Transverse colon (tissue), 4 donors: Measurements from ENCODE around the gene TULP3. TPM values are rescaled to one million over a fixed set of nuclear protein-coding genes. Genes with fewer than 3 reads are reported as not detected.

Experiments used
- DNase-seq: peaks from one replicate; pipeline ENCODE4 v3.0.0-alpha.2; 2019
- H3K27ac ChIP-seq, 4 donors: fragments of 200-600 bp; sonication (generic); 2 replicates each; pipeline ENCODE4 v1.5.1; 2016 to 2018; ENCODE audit warnings: inconsistent platforms in 4 of 4
- H3K27me3 ChIP-seq: fragments of 200-600 bp; sonication (generic); 2 replicates; pipeline ENCODE4 v1.5.1; 2017; ENCODE audit warnings: inconsistent platforms
- H3K36me3 ChIP-seq, 4 donors: fragments of 200-600 bp; sonication (generic); 2 replicates each; pipeline ENCODE4 v1.5.1; 2017 to 2019; ENCODE audit warnings: inconsistent platforms in 4 of 4
- H3K4me1 ChIP-seq, 4 donors: fragments of 200-600 bp; sonication (generic); 2 replicates each; pipeline ENCODE4 v1.5.1; 2017 to 2020; ENCODE audit warnings: inconsistent platforms in 4 of 4
- H3K4me3 ChIP-seq, 4 donors: fragments of 200-600 bp; sonication (generic); 1 replicate in 1 of 4; 2 replicates in 3 of 4; pipeline versions ENCODE4 v1.5.1 to v1.6.1; 2017 to 2019; ENCODE audit warnings: inconsistent platforms in 4 of 4
- H3K9me3 ChIP-seq, 2 donors: fragments of 200-600 bp; sonication (generic); 2 replicates each; pipeline ENCODE4 v1.5.1; 2017 to 2019; ENCODE audit warnings: inconsistent platforms in 2 of 2
- EP300 ChIP-seq: sonication (generic); formaldehyde crosslinking; IDR thresholded peaks from one replicate; pipeline ENCODE4 v1.6.1; 2017; ENCODE audit warnings: antibody characterized with exemption, low read depth
- POLR2A ChIP-seq: fragments of 450-650 bp; IDR thresholded peaks from one replicate; pipeline ENCODE4 v1.6.1; 2016; ENCODE audit warnings: antibody characterized with exemption, mild to moderate bottlenecking, moderate library complexity
- POLR2AphosphoS5 ChIP-seq, 3 donors: sonication (generic); formaldehyde crosslinking; IDR thresholded peaks; one replicate each; pipeline ENCODE4 v1.6.1; 2016; ENCODE audit warnings: antibody characterized with exemption in 3 of 3
- WGBS, 2 donors: methylation state at CpG; one replicate each; pipeline ENCODE4 v1.1.5; 2018; ENCODE audit warnings: low coverage in 1 of 2; 5-methylcytosine and 5-hydroxymethylcytosine counted together
- in situ Hi-C, 4 donors: fragments of 200-750 bp; cut with MboI; loops; one replicate each; pipeline versions ENCODE4 v1.15.0 to v1.15.1; 2017; ENCODE audit warnings: low sequenced_read_pairs in 3 of 4, low pct_ligation_motif_present in 1 of 4, low pct_unique_long_range_greater_than_20kb in 1 of 4
- intact Hi-C: fragments of 100-400 bp; cut with DNase I; formaldehyde crosslinking; loops from one replicate; pipeline ENCODE4 v1.15.1; 2023; ENCODE audit warnings: low total_unique reads
- total RNA-seq, 4 donors: library from RNA; depleted of rRNA; stranded (reverse); fragments of >200 nt; gene quantifications; one replicate each; pipeline ENCODE4 v1.1.0, GENCODE V29; 2016
- TF ChIP-seq, protein P1 (sequence below), 5 experiments: fragments of 200-600 bp in 3 of 5; fragments of 450-650 bp in 2 of 5; sonication (generic) in 3 of 5; IDR thresholded peaks; 1 replicate in 2 of 5; 2 replicates in 3 of 5; pipeline ENCODE4 v1.5.1; 2016 to 2017; ENCODE audit warnings: antibody characterized with exemption in 5 of 5, inconsistent platforms in 3 of 5, mild to moderate bottlenecking in 2 of 5, moderate library complexity in 1 of 5

The TULP3 gene
- total RNA-seq, 4 donors from 2014 or later: 7.4 to 21.3 (median 16.9) TPM

DNA sequence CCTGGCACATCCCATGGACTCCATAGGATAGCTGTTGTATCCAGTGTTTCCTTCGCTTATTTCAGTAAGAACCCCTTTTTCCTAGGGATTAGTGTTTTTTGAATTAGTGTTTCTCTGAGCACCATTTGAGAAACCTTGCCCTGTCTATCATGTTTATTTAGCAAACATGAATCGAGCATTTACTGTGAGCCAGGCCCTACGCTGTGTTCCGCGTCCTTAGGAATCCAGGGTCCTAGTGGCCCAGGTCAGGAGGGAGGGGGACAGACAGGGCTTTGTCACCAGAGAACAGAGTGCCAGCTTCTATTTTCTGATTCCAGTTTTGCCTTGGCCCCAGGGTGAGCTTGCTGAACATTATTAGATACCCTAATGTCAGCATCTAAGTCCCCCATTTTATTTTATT is 71.0 kb downstream of the TULP3 start:
- 87 to 100% methylated on average over 1 to 5 of the region's 5 CpGs for WGBS, 2 donors
- H3K4me3 ChIP-seq: no peak overlapping the region

DNA sequence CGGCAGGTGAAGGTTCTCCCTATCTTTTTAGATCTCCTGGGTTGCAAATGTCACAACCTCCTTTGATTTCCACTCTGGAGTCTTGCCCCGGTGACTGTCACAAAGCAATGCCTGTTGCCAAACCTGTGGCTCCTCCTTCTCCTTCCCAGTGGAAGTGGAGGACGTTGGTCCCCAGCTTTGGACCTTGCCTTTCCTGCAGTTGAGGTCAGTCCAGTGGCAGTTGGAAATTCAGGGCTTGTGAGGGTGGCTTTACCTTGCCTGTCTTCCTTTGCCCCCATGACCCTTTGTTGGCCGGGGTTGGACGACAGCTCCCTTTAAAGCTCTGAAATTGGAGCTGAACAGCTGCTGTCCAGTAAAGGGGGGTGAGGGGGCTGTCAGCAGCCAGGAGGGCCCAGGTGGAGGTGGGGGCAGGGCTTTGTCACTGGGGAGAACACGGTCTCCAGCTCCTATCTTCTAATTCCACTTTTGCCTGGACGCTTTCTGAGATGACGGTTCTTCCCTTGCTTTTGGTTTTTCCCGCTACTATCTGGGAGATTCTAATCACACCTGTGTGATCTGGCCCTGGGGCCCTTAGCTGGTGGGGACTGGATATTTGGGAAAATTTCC is 72.6 kb downstream of the TULP3 start:
- Histone ChIP-seq H3K4me1 (peaks cover 0 to 26% (median 10%) of the 10 kb centered on the region in 4 donors), H3K27me3 (no peaks in the 10 kb centered on the region), H3K27ac (peak overlapping the region in 2 of 4 donors; percentile 6 to 30), H3K36me3 (no peaks in the 10 kb centered on the region), H3K4me3 (no peak overlapping the region), H3K9me3 (no peaks in the 10 kb centered on the region)
- no peak for DNase-seq
- 70% methylated on average over 9 of the region's 9 CpGs; no CpG with 5 or more reads in 1 of the 2 donors for WGBS, 2 donors
- no peak for TF ChIP-seq EP300
- no peak for TF ChIP-seq POLR2AphosphoS5 (IDR thresholded peaks at IDR 0.05)
- TF ChIP-seq POLR2A: no peak
- TF ChIP-seq, protein P1, sequence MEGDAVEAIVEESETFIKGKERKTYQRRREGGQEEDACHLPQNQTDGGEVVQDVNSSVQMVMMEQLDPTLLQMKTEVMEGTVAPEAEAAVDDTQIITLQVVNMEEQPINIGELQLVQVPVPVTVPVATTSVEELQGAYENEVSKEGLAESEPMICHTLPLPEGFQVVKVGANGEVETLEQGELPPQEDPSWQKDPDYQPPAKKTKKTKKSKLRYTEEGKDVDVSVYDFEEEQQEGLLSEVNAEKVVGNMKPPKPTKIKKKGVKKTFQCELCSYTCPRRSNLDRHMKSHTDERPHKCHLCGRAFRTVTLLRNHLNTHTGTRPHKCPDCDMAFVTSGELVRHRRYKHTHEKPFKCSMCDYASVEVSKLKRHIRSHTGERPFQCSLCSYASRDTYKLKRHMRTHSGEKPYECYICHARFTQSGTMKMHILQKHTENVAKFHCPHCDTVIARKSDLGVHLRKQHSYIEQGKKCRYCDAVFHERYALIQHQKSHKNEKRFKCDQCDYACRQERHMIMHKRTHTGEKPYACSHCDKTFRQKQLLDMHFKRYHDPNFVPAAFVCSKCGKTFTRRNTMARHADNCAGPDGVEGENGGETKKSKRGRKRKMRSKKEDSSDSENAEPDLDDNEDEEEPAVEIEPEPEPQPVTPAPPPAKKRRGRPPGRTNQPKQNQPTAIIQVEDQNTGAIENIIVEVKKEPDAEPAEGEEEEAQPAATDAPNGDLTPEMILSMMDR (IDR thresholded peaks at IDR 0.05): no peak
- in situ Hi-C loops: no loop called here
- intact Hi-C loops: no loop called here

More for the DNA sequence above, 71.0 kb downstream of the TULP3 start:
- H3K27me3 ChIP-seq: no peaks in the 10 kb centered on the region
- no peak overlapping the region for H3K27ac ChIP-seq
- intact Hi-C loops (no loop called here), in situ Hi-C loops (no loop called here)
- H3K4me1 ChIP-seq: peaks cover 0 to 36% (median 12%) of the 10 kb centered on the region in 4 donors
- TF ChIP-seq EP300 (no peak), POLR2AphosphoS5 (IDR thresholded peaks at IDR 0.05) (no peak), POLR2A (no peak)
- TF ChIP-seq, protein P1 (IDR thresholded peaks at IDR 0.05): no peak
- H3K36me3 ChIP-seq: no peaks in the 10 kb centered on the region
- H3K9me3 ChIP-seq: no peaks in the 10 kb centered on the region
- no peak for DNase-seq

DNA sequence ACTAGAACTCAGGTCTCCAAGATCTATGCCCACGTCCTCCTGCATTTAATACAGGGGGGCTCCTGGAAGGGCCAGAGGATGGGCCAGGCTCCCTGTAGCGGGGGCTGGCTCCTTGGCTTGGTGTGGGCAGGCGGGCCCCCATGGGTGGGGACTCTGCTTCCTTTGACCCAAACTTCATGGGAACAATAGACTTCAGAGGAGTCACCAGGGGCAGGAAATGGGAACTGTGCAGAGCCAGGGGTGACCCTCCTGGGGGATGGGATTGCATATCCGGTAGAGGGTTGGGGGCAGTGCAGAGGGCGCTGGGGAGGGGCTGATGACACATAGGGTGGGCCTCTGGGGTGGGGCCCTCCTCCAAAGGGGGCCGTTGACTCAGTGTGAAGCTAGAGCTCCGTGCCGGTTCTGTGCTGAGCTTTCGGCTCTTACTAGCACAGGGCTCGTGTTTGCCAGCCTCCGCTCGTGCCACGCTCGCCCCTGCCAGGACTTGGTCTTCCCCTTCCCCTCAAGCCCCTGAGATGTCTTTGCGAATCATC is 73.1 kb downstream of the TULP3 start:
- no peaks in the 10 kb centered on the region for H3K27me3 ChIP-seq
- peak overlapping the region in 3 of 4 donors; percentile 6 to 30 (median 23) for H3K27ac ChIP-seq
- intact Hi-C loops (no loop called here), in situ Hi-C loops (no loop called here)
- 50 to 79% methylated on average over 2 to 15 of the region's 15 CpGs for WGBS, 2 donors
- no peaks in the 10 kb centered on the region for H3K9me3 ChIP-seq
- no peaks in the 10 kb centered on the region for H3K36me3 ChIP-seq
- no peak overlapping the region for H3K4me3 ChIP-seq
- TF ChIP-seq POLR2AphosphoS5 (IDR thresholded peaks at IDR 0.05): no peak
- TF ChIP-seq, protein P1 (IDR thresholded peaks at IDR 0.05): no peak
- TF ChIP-seq POLR2A: no peak
- TF ChIP-seq EP300: no peak
- H3K4me1 ChIP-seq: peaks cover 0 to 21% (median 9%) of the 10 kb centered on the region in 4 donors
- no peak for DNase-seq

DNA sequence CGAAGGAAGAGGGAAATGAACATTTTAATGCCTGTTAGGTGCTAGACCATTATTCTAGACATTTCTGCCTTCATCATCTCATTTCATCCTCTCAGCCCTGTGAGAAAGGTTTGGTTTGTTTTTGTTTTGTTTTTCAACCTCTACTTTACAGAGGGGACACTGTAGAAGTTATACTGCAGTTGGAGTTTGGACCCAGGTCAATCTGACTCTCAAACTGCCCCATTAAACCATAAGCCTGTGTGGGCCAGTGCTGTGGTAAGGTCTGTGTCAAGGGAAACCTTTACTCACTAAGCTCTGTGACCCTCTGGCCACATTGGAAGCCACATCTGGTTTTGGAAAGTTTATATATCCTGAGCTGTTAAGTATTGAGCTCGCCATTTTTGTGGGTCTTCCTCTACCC is 77.0 kb downstream of the TULP3 start:
- intact Hi-C loops (no loop called here), in situ Hi-C loops (no loop called here)
- Histone ChIP-seq H3K4me3 (no peak overlapping the region), H3K9me3 (no peaks in the 10 kb centered on the region), H3K27ac (no peak overlapping the region), H3K36me3 (no peaks in the 10 kb centered on the region), H3K27me3 (no peaks in the 10 kb centered on the region), H3K4me1 (peaks cover 0 to 5% (median 0%) of the 10 kb centered on the region in 4 donors)
- TF ChIP-seq POLR2AphosphoS5 (IDR thresholded peaks at IDR 0.05): no peak
- no peak for TF ChIP-seq POLR2A
- TF ChIP-seq, protein P1 (IDR thresholded peaks at IDR 0.05): no peak
- no peak for TF ChIP-seq EP300
- peak; percentile 33 for DNase-seq
- WGBS, 2 donors: 76 to 80% methylated on average over 2 of the region's 2 CpGs
